Renal pelvis (tissue), 4 donors: ENCODE results near the gene ENKUR. TPM values are rescaled to one million over a fixed set of nuclear protein-coding genes. Genes with fewer than 3 reads are reported as not detected.
"Not testable (repeated sequence)": the region's sequence is repeated elsewhere in the genome, so short reads cannot be mapped to it uniquely, and the experiment has no call there.

ENCODE experiments used
- DNase-seq: peaks from one replicate; pipeline ENCODE4 v3.0.0-alpha.2; 2013
- polyA plus RNA-seq, 3 donors: library from polyadenylated mRNA; unstranded; fragments of 120-200 nt; gene quantifications; one replicate each; pipeline ENCODE4 v1.2.1, GENCODE V29; 2013; ENCODE audit not compliant: insufficient read length in 3 of 3

ENKUR gene
- polyA plus RNA-seq, 3 donors: 3.2 to 5.6 (median 3.7) TPM

DNA sequence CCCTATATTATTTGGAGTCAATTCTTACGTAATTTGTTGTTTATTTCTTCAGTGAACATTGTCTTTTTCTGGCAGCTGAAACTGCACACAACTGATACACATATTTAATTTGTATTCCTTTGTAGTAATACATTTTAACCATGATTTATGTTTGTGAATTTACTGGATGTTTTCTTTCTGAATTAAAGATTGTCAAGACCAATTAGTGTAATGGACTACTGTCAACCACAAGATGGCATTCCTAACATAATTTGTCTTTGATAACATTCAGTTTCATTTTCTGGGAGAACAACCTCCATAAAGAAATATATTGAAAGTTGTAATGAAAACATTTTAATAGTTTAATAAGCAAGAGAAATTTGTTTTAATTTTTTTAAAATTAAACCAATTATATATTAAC lies 10.5 kb upstream of the ENKUR start:
- no peak for DNase-seq

DNA sequence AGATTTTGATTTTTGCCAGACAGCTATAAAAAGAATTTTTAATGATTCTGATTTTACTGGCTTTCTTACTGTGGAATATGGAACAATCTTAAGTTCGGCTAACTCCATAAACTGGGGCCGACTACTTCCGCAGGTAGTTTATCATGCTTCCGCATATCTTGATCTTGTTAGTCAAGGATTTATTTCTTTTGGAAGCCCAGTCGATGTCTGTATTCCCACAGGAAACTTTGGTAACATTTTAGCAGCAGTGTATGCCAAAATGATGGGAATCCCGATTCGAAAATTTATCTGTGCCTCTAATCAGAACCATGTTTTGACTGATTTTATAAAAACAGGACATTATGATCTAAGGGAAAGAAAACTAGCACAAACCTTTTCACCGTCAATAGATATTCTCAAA lies 8.6 kb upstream of the ENKUR start:
- DNase-seq: no peak

DNA sequence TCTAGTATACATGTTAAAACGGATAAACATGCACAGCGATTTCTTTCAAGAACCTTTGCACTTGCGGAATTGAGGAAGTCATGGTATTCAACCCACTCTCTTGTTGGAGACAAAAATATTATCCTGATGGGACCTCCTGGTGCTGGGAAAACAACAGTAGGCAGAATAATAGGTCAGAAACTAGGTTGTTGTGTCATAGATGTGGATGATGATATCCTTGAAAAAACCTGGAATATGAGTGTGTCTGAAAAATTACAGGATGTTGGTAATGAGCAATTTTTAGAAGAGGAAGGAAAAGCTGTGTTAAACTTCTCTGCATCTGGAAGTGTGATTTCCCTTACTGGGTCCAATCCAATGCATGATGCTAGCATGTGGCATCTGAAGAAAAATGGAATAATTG lies 7.3 kb upstream of the ENKUR start:
- DNase-seq: no peak

DNA sequence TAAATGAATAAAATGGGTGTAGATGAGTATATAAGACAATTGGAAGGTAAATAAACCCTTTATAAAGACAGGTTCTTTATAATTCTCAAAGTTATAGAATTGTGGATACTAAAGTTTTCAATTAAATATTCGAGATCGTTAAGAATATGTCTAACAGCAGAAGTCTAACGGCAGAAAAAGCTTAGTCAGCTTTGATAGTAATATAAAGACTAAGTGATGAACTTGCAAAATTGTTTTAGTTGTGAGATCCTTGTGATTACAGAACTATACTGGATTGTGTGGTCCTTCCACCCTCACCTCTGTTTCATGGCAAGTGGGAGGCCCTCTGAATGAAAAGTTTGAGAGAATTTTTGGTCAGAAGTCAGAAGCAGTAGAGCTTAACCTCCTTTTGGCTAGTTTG lies 2.7 kb upstream of the ENKUR start:
- no peak for DNase-seq

DNA sequence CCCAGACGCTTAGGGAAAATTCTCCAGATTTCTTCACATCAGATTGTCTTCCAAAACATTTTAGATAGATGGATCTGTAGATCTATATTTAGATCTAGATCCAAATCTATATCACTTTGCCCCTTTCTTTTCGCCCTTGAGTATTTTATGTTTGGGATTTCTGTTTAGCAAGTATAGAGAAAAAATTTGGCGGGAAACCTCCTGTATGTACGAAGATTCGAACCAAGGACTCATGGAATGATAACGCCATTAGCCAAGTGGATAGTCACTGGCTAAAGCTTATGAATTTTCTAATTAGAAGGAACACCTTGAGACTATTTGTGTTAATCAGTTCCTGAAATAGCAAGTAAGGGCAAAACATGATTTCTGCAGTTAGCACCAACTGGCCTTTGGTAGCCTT lies 1.7 kb upstream of the ENKUR start:
- no peak for DNase-seq

DNA sequence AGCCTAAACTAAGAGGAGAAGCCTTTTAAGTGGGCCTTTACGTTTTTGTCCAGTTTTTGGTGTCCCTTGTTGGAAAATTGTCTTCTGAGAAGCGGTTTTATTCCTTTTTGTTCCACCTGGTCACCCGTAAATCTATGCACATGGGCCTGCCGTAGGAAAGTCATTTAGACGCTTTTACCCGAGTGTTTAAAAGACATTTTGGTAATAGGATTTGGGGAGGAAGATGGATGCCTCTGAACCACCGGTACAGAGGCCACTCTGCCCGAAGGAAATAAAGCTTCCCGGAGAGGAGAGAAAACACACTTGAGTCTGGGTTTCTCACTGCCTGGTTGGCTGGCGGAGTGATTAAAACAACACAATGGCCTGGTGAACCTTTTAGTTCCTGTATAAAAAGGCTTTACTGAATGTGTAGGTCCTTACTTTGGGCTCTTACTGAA lies 1.2 kb upstream of the ENKUR start:
- no peak for DNase-seq

DNA sequence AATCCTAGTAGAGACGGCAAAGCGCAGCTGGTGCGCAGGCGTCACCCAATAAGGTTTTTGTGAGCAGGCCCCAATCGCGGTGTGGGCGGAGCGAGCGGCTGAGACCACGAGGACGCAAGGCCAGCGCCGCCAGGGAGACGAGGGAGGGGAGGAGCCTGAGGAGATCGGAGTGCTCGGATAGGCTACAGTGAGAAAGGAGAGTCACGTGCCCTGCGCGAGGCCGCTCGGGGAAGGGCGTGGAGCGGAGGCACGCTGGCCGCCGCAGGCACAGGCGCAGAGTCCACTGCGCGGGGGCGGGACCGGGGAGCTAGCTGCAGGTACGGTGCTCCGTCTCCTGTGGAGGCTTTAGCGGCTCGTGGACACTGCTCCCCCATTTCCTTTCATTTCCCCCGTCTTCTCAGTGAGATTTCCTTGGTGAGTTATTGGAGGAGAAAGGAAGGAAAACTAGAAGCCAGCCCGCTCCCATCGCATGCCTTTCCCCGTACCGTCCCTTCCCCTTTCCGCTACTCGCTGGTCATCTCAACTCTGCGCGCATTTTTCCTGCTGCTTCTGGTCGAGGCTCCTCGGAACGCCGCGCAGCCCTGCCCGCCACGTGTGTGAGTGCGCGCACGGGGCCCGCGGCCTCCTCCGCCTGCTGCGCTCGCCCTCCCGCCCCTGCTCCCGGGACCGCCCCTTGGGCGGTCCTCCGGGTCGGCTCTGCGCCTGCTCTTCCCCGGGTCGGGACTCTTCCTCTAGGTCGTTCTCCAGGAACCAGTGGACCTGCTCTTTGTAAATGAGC lies 607 bp upstream of the ENKUR start, which contains the start of gene THNSL1:
THNSL1 (plus strand) TSS at position 237 of the 778 bp plus-strand sequence. CDS start 6,612 bp downstream, outside the sequence.
- DNase-seq: peak; percentile 98

DNA sequence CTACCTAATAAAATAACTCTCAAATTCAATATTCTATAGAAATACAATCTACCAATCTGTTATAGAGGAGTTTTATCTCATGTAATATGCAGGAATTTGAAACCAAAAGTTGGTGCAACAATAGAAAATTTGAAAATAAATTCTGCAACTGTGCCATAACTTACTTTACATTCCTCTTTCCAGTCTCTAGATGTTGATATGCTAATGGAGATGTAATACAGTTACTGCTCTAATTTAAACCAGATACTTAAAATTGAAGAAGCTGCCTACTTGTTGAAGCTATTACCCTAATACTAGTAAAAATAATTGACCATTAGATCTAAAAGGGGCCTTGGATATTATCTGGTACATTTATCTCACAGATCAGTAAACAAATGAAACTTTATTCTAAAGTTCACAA lies 1.4 kb downstream of the ENKUR start:
- no peak for DNase-seq

DNA sequence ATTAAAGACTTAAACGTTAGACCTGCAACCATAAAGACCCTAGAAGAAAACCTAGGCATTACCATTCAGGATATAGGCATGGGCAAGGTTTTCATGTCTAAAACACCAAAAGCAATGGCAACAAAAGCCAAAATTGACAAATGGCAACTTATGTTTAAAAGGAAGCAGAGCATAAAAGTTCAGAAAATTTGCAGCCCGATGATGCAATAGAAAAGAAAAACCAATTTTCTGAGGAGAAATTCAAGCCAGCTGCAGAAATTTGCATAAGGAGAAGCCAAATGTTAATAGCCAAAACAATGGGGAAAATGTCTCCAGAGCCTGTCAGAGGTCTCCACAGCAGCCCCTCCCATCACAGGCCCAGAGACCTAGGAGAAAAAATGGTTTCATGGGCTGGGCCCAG lies 4.4 kb downstream of the ENKUR start:
- DNase-seq: not testable (repeated sequence)

DNA sequence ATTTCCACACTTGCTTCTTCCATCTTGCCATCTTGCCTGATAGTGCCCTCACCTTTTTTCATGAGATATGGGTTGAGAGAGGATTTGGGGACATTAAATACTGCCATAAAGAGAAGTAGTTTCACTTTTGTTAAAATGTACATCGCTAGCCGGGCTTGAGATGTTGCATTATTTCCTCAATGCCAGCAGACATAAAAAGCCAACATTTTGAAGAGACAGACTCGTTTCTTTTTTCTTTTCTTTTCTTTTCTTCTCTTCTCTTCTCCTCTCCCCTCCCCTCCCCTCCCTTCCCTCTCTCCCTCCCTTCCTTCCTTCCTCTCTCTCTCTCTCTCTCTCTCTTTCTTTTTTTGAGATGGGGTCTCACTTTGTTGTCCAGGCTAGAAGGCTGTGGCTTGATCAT lies 17.9 kb downstream of the ENKUR start:
- no peak for DNase-seq

DNA sequence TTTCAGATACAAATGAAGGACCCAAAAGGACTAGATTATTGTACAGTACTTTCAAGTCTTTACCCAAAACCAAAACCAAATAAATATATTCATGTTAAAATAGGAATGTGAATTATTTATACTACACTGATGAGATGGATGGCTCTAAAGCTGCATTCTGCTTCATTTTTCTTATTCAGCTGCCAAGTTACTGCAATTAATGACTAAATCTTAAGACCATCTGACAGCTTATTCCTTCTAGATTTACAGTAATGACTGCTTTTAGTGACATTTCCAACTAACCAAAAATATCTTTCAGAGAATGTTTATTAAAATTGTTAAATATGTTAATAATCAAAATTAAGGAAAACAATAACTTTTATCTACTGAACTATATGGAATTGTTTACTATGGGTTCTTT lies 20.9 kb downstream of the ENKUR start:
- no peak for DNase-seq

DNA sequence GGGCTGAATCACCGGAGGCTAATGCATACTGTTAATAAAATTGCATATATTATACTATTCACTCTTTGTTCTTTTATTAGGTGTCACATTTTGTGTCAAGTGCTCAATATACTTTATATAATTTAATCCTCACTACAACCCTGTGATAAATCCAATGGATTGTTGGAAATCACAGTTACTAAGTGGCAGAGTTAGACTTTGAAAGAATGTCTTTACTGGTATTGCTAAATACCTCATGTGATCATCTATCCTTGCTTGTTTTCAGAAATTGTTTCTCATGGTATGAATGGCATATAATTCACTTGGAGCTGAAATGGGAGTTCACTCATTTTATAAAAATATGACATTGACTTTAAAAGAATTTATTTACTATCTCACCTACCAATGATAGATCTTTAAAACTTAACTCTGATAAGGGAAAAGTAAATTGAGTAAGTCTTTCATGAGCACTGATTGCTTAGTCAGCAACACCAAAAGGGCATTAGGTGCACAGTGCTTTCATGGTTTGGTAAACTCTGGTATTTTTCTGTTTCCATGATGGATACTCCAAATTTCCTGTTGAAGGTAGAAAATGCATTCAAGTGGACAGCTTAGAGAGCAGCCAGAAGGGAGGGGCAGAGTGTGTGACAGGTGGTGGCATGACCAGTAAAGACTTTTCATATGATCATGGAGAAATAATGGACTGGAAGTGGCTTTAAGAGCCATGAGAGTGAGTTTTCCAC lies 22.6 kb downstream of the ENKUR start:
- no peak for DNase-seq

DNA sequence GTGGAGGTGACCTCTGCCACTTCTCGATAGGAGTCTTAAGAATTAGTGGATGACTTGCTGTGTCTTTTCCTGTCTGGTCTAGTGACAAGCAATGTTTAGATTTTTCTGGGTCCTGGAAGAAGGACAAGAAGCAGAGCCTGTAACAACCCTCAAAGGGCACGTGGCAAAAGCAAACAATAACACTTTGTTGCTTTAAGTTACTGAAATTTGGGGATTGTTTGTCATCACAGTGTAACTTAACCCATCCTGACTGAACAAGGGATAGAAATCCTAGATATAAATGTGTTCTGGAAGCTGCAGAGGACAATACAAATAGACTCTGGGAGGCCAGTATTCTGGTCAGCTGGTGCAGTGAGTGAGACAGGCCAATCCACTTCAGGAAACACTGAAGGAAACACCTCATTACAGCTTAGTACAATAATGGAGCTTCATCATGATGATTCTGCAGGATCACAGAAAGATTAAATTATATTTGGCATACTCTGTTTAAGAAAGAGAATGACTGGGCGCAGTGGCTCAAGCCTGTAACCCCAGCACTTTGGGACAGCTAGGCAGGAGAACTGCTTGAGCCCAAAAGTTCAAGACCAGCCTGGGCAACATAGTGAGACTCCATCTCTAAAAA lies 23.3 kb downstream of the ENKUR start:
- no peak for DNase-seq

DNA sequence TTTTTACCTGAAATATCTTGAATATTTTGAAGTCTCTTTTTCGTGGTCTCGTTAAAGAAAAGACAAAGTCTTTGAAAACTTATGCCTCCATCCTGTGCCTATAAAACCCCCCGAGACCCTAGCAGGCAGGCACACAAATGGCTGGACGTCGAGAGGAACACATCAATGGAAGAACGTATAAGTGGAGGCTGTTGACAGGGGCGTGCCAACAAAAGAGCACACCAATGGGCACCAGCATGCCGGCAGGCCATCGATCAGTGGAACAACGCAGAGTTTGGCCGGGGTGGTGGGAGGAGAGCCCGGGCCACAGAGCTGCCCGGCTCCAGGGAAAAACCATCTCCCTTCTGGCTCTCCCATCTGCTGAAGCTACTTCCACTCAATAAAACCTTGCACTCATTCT lies 24.7 kb downstream of the ENKUR start:
- no peak for DNase-seq

DNA sequence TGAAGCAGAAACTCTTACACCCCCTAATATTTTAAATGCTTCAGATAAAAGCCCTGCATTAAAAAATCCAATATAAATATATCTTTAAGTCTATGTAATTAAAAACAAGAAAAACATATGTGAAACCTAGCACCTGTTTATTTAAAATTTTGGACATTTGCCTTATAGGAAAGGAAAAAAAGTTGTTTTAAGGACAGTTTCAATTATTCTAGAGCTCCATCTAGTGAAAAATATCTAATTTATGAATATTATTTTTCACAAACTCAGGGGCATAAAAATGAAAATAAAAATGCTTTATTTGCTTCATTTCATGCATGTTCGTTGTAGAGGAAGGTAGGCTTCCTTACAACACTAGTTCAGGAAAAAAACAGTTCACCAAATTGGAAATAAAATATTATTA lies 26.1 kb downstream of the ENKUR start:
- no peak for DNase-seq

DNA sequence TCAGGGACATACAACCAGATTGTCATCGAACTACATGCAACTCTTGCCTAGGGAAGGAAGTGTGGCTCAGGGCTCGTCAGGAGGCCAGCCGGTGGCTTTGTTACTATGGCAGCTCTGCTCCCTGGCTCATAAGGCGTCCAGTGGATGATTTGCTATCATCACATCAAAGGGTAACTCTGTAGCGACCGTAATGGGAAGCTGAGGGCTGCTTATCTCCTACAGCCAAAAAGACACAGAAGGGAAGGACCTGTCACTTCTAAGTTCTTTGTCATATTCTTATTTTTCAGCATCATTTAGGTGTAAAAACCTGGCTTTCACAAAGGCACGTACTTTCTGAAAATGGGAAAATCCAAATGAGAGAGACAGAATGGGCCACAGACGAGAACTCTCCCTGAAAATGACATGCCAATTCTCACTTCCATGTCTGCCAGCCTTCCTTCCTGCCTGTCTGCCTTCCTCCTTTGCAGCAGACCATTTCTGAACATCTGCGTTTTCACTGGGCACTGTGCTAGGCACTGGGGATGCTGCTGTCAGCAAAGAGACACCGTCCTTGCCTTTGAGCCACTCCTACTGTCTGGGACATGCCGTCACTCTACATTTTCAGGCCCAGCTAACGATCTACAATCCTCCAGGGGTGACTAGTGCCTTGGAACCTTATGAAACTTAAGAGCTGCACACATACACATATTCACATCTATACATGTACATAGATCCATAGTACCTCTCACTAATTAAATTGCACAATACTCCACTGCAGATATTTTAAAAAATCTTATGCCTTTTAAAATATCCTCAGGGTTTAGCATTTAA lies 26.9 kb downstream of the ENKUR start:
- no peak for DNase-seq

DNA sequence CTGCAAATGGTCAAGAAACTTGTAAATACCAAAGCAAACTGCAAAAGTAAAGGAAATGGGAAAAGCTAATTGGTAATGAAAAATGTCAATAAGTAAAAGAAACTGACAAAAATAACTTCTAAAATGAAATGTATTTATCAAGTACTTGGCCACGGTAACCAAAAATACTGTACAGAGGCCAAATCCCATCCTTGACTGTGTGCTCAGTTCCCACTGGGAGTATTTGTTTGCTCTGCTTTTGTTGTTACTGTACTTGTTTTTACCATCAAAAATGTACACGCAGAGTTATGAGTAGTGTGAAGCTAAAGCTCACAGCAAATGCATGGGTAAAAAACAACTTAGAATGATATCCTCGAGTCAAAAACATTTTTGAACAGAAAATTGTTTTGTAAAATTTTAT lies 31.1 kb downstream of the ENKUR start:
- no peak for DNase-seq

DNA sequence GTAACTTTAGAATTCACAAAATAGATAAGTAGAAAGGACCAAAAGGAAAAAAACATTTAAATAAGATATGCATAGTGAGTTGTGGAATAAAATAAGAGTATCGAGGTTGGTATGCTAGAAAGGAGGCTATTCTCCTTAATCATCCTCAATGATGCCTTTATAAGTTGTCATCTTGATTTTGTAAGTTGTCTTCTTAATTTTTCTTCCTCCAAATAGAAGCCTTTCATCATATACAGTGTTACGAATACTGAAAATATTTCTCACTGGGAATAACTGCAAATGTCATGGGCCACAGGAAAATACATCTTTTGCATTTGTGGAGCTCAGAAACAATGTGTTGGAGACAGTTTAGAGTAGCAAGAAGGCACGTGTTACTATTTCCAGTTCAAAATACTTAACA lies 32.0 kb downstream of the ENKUR start:
- no peak for DNase-seq

DNA sequence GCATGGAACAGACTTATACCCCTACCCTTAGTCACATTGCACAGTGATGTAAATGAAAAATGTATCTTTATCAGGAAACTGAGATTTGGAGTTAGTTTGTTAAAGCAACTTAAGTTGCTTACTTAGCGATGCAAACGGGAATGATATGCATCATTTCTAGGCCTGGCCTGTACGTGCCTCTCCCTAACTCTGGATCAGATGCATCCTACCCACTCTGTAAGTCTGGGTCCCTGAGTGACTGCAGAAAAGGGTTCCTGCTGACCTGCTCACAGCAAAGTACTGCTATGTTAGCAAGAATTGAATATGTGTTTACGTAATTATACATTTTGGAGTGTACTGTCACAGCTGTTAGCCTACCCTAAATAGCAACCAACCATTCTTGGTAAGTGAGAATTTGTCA lies 32.8 kb downstream of the ENKUR start:
- no peak for DNase-seq

DNA sequence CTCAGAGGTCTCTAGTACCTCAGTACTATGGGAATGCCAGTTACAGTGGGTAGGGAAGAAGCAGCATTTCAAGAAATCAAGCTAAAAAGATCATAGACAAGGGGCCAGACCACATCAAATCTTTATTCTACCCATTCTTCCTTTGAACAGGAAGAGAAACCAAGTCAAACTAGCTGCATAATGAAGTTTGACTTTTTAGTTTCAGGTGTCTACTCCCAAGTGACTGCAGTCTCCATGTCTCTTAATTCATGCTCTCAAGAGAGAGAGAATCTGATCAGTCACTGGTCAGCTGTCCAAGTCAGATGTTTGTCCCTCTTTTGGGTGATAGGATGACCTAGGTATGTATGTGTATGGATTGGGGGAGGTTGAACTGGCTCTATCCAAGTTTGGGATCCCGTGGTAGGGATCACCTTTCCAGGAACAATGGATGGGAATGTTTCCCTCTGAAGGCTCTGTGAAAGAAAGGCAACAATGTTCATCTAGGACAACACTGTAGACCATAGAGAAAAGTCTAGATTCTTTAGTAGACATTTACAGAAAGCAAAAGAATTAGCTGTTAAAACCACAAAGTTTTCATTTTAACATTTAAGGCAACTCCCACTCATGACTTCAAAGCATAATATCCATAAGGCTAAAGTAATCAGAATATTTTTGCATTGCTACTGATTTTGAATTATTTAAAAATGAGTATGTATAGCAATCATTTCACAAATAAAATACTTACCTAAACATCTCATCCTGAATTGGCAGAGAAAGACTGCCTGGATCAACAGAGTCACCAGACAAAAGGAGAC lies 33.4 kb downstream of the ENKUR start:
- DNase-seq: no peak

DNA sequence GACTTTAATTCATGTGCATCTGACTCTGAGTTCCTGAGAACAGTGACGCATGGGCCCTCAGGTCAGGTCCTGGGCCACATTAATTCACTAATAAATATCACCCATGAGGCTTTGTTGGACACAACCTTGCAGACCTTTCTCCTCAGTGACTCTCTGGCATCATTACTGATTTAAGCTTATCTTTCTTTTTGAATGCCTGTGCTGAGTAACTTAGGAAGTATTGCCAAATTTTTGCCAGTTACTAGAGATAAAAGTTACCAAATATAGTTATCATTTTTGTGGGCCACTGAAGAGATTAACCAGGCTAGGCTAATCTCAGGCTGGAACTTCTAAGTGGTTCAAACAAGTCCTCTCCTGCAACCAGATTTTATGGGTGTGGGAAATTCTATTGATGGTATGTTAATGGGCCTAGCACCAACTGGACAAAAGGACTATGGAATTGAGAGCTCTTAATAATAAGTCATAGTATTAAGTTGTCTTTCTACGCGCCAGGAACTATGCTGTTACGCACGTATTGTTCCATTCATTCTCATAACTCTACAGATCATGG lies 34.7 kb downstream of the ENKUR start:
- DNase-seq: no peak
